ENCODE data around the gene SNX3.

The SNX3 gene

GRCh38 chr6:108163267-108163643, 97.6 kb downstream of the SNX3 start:
- no peak overlapping the region for H3K4me3 Mint-ChIP-seq
- peaks cover 32% of the 10 kb centered on the region for H3K4me1 Mint-ChIP-seq
- H3K27me3 Mint-ChIP-seq (ENCODE audit: low read depth, poor library complexity), result peaks cover 100% of the 10 kb centered on the region
- H3K9me3 Mint-ChIP-seq, result peaks cover 2% of the 10 kb centered on the region
- no peak for DNase-seq
- TF ChIP-seq CTCF (IDR thresholded peaks at IDR 0.05), result no peak
- H3K27ac Mint-ChIP-seq, result no peak overlapping the region
- H3K36me3 Mint-ChIP-seq (ENCODE audit: low read depth), result no peaks in the 10 kb centered on the region

GRCh38 chr6:108161724-108162282, 99.0 kb downstream of the SNX3 start:
- H3K27ac Mint-ChIP-seq, result no peak overlapping the region
- H3K9me3 Mint-ChIP-seq, result peaks cover 6% of the 10 kb centered on the region
- peaks cover 25% of the 10 kb centered on the region for H3K4me1 Mint-ChIP-seq
- H3K36me3 Mint-ChIP-seq (ENCODE audit: low read depth), result no peaks in the 10 kb centered on the region
- TF ChIP-seq CTCF (IDR thresholded peaks at IDR 0.05), result no peak
- H3K4me3 Mint-ChIP-seq, result no peak overlapping the region
- DNase-seq, result no peak
- peaks cover 100% of the 10 kb centered on the region for H3K27me3 Mint-ChIP-seq (ENCODE audit: low read depth, poor library complexity)

Data from nephron progenitor cell (in vitro differentiated cells).